HG03196 (cell line): ENCODE results near the gene NOX3.

ENCODE experiments used
- ATAC-seq: cut with Tn5 transposase; IDR thresholded peaks from one replicate; pipeline ENCODE4 v1.9.1; 2021; ENCODE audit not compliant: unreplicated experiment

NOX3 gene

GRCh38 chr6:155400654-155400965 is 55.0 kb downstream of the NOX3 start:
- no peak for ATAC-seq

GRCh38 chr6:155399745-155400653 is 55.6 kb downstream of the NOX3 start:
- no peak for ATAC-seq

GRCh38 chr6:155399062-155399744 is 56.4 kb downstream of the NOX3 start:
- no peak for ATAC-seq

GRCh38 chr6:155398701-155399061 is 57.0 kb downstream of the NOX3 start:
- no peak for ATAC-seq

DNA sequence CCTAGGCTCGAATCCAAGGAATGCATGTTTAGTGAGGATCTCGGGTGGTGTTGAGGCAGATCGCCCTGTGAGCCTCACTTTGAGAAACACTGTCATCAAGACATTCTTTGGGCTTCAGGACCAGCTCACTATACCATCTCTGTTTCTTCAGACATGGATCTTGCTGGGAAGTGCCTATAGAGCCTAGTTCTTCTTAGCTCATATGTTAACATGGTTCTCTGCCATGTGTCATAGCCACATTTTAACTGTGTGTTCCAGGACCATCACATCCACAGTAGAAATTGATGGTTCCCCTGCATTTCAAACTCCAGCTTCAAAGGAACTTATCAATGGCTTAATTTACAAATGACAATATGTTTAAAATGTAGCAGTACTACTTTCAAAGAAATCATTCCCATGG is 57.4 kb downstream of the NOX3 start:
- no peak for ATAC-seq

- no peak for ATAC-seq
These were observed 58.4 kb downstream of the NOX3 start for GRCh38 chr6:155397172-155397705.

DNA sequence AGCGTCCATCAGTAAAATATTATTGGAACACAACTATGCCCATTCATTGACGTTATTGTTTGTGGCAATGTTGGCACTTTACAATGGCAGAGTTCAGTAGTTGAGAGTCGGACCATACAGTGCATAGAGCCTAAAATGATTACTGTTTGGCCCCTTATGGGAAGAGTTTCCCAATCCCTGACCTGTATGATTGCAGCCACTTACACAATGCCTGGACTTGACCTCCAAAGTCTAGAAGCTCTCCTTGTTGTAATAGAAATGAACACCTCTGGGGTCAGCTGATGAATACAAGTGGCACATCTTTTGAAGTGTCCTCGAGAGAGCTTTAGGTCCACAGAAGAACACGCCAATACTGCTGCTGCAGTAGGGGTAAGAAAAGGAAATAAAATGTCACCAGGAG is 59.0 kb downstream of the NOX3 start:
- ATAC-seq: no peak

- no peak for ATAC-seq
These were observed 60.3 kb downstream of the NOX3 start for GRCh38 chr6:155395339-155395738.

- no peak for ATAC-seq
These were observed 66.5 kb downstream of the NOX3 start for GRCh38 chr6:155389130-155389529.

GRCh38 chr6:155388591-155388990 is 67.0 kb downstream of the NOX3 start:
- ATAC-seq: no peak

- ATAC-seq: no peak
These were observed 68.2 kb downstream of the NOX3 start for GRCh38 chr6:155387481-155387880.

- no peak for ATAC-seq
These were observed 71.2 kb downstream of the NOX3 start for GRCh38 chr6:155384321-155384952.

GRCh38 chr6:155383913-155384312 is 71.7 kb downstream of the NOX3 start:
- no peak for ATAC-seq

DNA sequence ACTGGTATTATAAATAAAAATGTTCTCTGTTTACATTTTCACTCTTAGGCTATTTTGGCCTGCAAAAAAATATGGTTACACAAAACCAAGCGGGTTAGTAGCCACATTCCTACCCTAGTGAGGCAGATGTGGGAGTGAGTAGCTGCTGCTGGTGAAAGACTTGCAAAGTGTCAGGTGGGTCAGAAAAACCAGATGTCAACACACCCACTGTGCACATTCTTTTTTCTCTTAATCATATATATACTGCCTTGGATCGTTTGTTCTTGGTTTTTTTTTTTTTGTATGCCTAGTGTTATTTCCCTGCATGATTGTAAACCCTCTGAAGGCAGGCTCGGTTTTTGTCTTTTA is 73.3 kb downstream of the NOX3 start:
- ATAC-seq: no peak

DNA sequence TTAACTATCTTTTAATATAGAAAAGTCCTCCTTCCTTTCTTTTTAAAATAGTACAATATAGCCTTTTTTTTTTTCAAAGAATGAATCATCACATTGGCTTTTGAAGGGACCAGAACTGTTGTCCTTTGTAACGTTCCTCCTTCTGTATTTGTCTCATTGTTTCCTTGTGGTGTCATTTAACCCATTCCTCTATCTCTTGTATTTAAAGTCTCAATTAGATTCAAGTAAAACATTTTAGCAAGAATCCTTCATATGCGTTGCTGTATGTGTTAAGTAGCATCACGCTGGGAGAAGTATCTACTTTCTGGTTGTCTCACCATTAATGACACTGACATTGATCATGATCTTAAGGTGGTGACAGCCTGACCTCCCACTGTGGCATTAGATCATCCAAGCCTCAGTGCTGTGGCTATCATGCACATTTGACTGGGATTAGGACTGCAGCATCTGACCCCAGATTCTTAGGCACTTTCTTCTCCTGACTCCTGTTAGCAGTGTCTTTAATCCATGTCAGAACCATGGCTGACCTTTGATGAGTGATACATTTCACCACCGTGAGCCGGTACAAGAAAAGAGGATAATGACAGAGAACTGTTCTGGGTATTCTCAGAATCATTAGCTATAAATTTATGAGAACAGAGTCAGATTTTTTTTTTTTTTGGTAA is 73.8 kb downstream of the NOX3 start:
- no peak for ATAC-seq

- ATAC-seq: no peak
These were observed 74.8 kb downstream of the NOX3 start for GRCh38 chr6:155380666-155381332.

- ATAC-seq: no peak
These were observed 76.9 kb downstream of the NOX3 start for GRCh38 chr6:155378724-155379123.

GRCh38 chr6:155378276-155378675 is 77.4 kb downstream of the NOX3 start:
- ATAC-seq: no peak

DNA sequence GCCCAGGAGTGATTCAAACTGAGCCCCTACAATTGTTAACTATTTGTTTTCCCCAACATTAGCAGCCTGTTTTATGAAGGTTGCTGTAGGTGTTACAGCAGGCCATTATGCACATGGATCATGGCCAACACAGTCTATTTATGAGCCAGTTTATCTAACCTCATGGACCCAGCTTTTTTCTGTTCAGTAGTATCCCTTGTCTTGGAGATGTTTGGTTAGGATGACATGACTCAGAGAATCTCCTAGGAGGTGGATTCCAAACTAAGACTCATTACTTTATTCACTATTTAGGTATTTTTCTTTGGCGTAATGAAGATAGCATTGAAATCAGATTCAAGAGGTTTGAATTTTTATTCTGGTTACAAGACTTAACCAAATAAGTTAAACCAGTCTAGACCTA is 78.6 kb downstream of the NOX3 start:
- ATAC-seq: no peak

- no peak for ATAC-seq
These were observed 79.8 kb downstream of the NOX3 start for GRCh38 chr6:155375801-155376200.

- no peak for ATAC-seq
These were observed 81.0 kb downstream of the NOX3 start for GRCh38 chr6:155374681-155375080.
